KBM-7 (cell line): ENCODE measurements around the gene INS.

Experiments used
- DNase-seq: peaks from one replicate; pipeline ENCODE4 v3.0.0-alpha.2; 2015
- in situ Hi-C: fragments of 300-500 bp; cut with MboI; formaldehyde crosslinking; loops from 2 replicates; pipeline ENCODE4 v1.14.3; 2020; ENCODE audit warnings: low sequenced_read_pairs, low pct_unique_long_range_greater_than_20kb, mixed read lengths

INS gene

DNA sequence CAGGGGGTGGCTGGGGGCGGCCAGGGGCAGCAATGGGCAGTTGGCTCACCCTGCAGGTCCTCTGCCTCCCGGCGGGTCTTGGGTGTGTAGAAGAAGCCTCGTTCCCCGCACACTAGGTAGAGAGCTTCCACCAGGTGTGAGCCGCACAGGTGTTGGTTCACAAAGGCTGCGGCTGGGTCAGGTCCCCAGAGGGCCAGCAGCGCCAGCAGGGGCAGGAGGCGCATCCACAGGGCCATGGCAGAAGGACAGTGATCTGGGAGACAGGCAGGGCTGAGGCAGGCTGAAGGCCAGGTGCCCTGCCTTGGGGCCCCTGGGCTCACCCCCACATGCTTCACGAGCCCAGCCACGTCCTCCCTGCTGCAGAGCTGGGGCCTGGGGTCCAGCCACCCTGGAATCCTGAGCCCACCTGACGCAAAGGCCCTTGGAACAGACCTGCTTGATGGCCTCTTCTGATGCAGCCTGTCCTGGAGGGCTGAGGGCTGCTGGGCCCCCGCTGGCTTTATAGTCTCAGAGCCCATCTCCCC, at the start of gene INS:
INS (minus strand) TSS at position 474 of the 524 bp plus-strand sequence; CDS start at position 236, 238 bp downstream.
- in situ Hi-C loops: no loop called here
- DNase-seq: no peak

- in situ Hi-C loops: no loop called here
- no peak for DNase-seq
These were observed 49.5 kb upstream of the INS start for GRCh38 chr11:2210366-2211112.

DNA sequence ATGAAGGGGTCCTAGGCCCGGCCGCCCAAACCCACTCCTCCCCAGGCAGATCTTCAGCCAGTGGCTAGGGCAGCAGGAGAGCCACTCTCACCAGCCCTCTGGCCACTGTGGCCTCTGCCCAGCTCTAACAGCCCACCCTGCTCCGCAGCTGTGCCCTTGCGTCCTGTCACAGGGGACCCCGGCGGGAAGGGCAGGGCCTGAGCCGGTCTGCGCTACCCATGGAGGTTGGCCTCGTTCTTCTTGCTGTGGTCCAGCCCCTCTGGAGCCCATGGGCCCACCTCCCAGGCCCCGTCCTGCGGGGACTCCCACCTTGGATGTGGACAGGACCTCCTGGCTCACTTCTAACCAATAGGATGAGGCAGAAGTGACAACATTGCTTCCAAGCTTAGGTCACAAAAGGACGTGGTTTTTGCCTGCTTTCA, 48.9 kb upstream of the INS start:
- in situ Hi-C loops: no loop called here
- DNase-seq: no peak

DNA sequence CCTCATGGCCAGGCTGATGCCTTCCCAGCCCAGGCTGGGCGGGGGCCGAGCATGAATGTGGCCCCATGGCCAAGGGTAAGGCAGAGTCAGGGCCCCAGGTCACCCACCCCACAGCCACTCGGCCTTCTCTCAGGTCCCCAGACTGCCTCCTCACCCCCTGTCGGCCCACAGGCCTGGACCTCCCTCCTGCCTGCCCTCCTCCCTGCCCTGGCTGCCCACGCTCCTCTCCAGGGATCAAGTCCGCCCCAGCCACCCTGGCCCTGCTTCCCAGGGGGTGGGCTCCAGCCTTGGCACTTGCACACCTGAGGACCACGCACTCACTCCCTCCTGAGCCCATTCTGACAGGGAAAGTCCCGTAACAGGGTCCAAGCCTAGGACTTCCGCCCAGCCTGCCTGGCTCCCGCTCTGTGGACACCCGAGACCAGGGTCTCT, 48.4 kb upstream of the INS start:
- in situ Hi-C loops: no loop called here
- no peak for DNase-seq

GRCh38 chr11:2208691-2209369, 47.8 kb upstream of the INS start:
- in situ Hi-C loops: no loop called here
- DNase-seq: no peak

GRCh38 chr11:2207773-2208621, 47.0 kb upstream of the INS start:
- in situ Hi-C loops: no loop called here
- DNase-seq: no peak

DNA sequence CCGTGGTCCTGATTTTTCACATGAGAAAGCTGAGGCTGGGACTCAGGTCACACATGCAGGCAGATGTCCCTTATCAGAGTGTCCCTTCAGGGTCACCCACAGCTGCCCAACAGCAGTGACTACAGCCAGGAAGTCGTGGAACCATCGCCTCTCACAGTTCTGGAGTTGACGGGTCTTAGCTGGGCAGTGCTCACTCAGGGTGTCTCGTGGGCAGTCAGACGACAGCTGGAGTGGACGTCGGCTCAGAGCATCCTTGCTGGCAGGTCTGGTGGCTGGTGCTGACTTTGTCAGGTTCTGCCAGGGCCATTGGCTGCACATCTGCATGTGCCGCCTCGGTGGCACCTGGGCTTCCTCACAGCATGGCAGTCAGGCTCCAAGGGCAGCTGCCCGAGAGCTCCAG, 46.2 kb upstream of the INS start:
- DNase-seq: no peak
- in situ Hi-C loops: no loop called here

- no peak for DNase-seq
- in situ Hi-C loops: no loop called here
These were observed 45.1 kb upstream of the INS start for GRCh38 chr11:2205981-2206690.

- in situ Hi-C loops: no loop called here
- no peak for DNase-seq
These were observed 44.3 kb upstream of the INS start for GRCh38 chr11:2205214-2205720.

- no peak for DNase-seq
- in situ Hi-C loops: no loop called here
These were observed 43.6 kb upstream of the INS start for GRCh38 chr11:2204361-2205213.

- in situ Hi-C loops: no loop called here
- DNase-seq: no peak
These were observed 42.6 kb upstream of the INS start for GRCh38 chr11:2203440-2204259.

DNA sequence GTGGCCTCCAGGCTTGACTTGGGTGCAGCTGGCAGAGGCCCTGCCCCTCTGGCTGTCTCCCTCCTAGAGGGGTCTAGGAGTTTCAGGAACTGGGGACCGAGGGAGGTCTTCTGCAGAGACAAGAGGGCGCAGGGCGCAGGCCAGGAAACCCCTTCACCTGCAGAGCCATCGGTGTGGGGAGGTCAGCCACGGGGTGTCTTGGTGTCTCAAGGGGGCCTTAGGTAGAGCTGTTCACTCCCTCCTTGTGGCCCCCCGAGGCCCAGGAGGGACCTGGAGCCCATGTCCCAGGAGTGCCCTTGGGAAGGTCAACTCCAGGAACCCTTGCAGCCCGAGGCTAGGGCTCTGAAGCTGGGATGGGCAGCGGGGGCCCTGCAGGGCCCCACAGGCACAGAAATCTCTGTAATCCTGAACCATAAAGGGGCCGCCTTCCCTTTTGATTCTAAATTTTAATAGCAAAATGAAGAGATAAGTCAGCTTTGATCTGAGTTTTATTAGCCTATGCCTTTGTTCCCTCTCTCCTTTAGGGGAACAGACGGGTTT, 42.0 kb upstream of the INS start:
- no peak for DNase-seq
- in situ Hi-C loops: no loop called here

GRCh38 chr11:2202071-2202899, 41.3 kb upstream of the INS start:
- in situ Hi-C loops: no loop called here
- peak; percentile 57 for DNase-seq

- in situ Hi-C loops: no loop called here
- no peak for DNase-seq
These were observed 40.5 kb upstream of the INS start for GRCh38 chr11:2201542-2201941.

DNA sequence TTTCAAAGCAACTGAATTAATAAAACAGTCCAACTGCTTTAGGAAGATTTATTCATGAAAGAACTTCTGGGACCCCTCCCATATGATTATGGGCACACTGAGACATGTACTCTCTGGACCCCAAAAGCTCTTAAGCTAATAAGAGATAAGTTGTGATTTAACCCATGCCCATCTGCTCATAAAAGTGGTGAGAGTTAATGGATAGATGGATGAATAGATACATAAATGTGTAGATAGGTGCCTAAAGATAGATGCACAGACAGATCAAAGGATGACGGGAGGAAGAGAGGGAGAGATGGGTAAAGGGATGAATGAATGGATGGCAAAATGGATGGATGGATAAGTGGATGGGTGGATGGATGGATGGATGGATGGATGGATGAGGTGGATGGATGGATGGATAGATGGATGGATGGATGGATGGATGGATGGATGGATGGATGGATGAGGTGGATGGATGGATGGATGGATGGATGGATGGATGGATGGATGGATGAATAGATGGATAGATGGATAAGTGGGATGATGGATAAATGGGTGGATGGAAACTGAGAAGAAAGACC, 40.0 kb upstream of the INS start:
- DNase-seq: no peak
- in situ Hi-C loops: no loop called here

GRCh38 chr11:2200536-2200935, 39.5 kb upstream of the INS start:
- in situ Hi-C loops: no loop called here
- DNase-seq: no peak
